HEK293 (cell line): ENCODE measurements around the gene RAP2A.

ENCODE experiments used
- CTCF ChIP-seq: fragments of 450-650 bp; formaldehyde crosslinking; IDR thresholded peaks from 2 replicates; pipeline ENCODE4 v1.5.1; 2016; ENCODE audit warnings: missing biosample characterization, missing genetic modification characterization
- ZNF140 ChIP-seq: fragments of 450-650 bp; formaldehyde crosslinking; IDR thresholded peaks from 2 replicates; pipeline ENCODE4 v1.5.1; 2016; ENCODE audit warnings: missing biosample characterization, missing genetic modification characterization
- ZNF791 ChIP-seq: fragments of 450-650 bp; formaldehyde crosslinking; IDR thresholded peaks from 2 replicates; pipeline ENCODE4 v1.5.1; 2016; ENCODE audit warnings: missing biosample characterization, missing genetic modification characterization
- ZSCAN30 ChIP-seq: fragments of 450-650 bp; IDR thresholded peaks from 2 replicates; pipeline ENCODE4 v1.5.1; 2018; ENCODE audit warnings: missing biosample characterization, mild to moderate bottlenecking, missing genetic modification characterization, moderate library complexity

GRCh38 chr13:97385854-97386253, 48.1 kb upstream of the RAP2A start:
- TF ChIP-seq ZNF791 (tag by site-specific recombination) = no peak
- TF ChIP-seq CTCF (tag by site-specific recombination) = no peak
- TF ChIP-seq ZNF140 = no peak
- no peak for TF ChIP-seq ZSCAN30 (tag by site-specific recombination)
